HG03342 (cell line): ENCODE measurements around the gene ATG13.
"Not testable (repeated sequence)": the region's sequence is repeated elsewhere in the genome, so short reads cannot be mapped to it uniquely, and the experiment has no call there.

Experiments
- ATAC-seq: cut with Tn5 transposase; IDR thresholded peaks from one replicate; pipeline ENCODE4 v1.9.1; 2021; ENCODE audit warnings: mild to moderate bottlenecking, moderate library complexity; ENCODE audit not compliant: unreplicated experiment

Gene ATG13

GRCh38 chr11:46642627-46643335, 25.4 kb downstream of the ATG13 start:
- no peak for ATAC-seq

- ATAC-seq, result no peak
These were observed 26.2 kb downstream of the ATG13 start for GRCh38 chr11:46643531-46643930.

DNA sequence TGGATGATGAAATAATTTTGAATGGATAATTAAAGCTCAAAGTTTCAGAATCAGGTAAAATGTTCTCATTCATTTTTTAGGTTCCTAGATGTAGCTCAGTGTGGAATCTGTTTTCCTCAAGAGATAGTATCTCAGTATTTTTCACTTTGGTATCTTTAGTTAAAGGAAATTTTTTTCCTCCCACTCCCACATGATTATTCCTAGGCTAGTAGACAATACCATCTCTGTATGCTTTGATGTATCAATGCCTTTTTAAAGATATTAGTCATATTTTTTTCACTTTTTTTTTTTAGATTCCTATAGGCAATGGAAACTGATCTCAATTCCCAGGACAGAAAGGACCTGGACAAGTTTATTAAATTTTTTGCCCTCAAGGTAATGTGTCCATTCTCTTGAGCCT, 26.6 kb downstream of the ATG13 start:
- ATAC-seq, result no peak

DNA sequence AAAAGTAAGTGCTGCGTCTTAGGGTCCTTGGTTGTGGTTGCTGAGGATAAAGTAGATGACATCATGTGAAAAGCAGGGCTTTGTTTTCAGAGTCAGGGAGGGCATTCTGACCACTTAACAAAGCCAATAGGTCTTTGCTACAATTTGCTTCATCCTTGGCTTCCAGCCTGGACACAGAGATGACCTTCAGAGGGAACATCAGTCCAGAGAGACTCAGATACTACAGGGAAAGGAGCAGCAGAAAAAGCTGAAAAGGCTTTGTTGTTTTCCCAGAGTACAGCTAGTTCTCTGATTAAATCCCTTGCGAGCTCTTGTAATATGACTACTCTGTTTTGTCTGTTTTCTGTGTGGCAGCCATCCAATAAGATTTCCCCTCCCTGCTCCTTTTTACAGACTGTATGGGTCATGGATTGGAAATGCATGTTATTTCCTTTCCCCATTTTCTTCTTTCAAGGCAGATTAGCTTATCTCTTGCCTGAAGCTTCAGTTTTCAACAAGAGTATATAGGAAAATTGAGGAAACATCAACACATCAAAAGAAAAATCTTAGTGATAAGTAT, 31.9 kb downstream of the ATG13 start:
- ATAC-seq, result no peak

DNA sequence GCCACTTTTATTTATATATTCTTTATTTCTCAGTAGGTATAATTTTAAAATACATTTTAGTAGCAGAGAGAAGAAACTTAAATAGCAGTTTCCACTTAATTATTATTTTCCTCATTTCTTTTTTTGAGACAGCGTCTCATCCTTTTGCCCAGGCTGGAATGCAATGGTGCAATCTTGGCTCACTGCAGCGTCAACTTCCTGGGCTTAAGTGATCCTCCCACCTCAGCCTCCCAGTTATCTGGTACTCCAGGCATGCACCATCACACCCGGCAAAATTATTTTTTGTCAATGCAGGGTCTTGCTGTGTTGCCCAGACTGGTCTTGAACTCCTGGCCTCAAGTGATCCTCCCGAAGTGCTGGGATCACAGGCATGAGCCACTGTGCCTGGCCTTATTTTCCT, 38.3 kb downstream of the ATG13 start:
- no peak for ATAC-seq

- no peak for ATAC-seq
These were observed 39.8 kb downstream of the ATG13 start for GRCh38 chr11:46657186-46657585.

GRCh38 chr11:46658259-46658658, 40.9 kb downstream of the ATG13 start:
- ATAC-seq, result no peak

GRCh38 chr11:46659908-46660307, 42.6 kb downstream of the ATG13 start:
- no peak for ATAC-seq

DNA sequence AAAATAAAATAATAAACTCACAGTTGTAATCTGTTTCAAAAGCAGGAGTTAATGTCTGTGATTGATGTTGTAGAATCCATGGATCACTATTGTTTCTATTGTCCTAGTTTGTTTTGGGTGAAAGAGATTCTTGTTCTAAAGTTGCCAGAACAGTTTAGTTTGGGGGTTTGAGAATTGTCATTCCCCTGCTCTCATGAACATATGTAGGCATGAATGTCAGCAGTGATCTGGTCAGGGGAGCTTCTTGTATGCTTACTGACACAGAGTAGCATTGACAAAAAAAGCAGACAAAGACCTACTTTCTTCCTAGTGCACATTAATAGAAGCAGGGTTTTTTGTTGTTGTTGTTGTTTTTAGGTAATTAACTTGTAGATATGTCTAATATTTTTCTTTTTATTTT, 44.5 kb downstream of the ATG13 start:
- no peak for ATAC-seq

- no peak for ATAC-seq
These were observed 45.0 kb downstream of the ATG13 start for GRCh38 chr11:46662366-46662765.

DNA sequence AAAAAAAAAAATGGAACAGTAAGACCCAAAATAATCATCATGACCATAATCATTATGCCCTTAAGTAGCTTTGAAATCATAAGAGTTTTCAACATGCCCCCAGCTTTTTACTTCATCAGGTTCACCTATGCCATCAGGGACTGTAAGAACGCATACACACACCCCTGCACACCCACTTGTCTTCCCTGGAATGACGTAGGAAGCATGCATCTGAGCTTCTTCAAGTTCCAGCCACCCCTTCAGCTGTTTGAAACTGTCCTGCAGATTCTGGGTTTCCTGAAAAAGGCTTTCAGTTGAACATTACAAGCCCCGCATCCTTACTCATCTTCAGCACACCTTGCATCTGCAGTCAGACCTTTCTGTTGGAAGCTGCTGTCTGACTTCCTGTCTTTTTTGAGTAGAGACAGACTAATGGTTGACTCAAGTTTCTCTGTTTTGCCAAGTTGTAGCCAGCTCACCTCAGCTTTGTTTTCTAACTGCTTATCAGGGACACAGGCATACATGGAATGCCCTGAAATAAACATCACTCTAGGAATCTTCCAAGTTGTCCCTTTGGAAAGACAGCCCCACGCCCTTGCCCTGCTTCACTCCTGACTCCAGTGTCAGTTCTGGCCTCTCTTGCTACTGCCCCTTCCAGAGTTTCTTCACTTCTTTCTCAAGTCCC, 46.1 kb downstream of the ATG13 start:
- ATAC-seq, result no peak

- ATAC-seq, result no peak
These were observed 47.3 kb downstream of the ATG13 start for GRCh38 chr11:46664612-46665011.

GRCh38 chr11:46665356-46665755, 48.0 kb downstream of the ATG13 start:
- ATAC-seq, result no peak

DNA sequence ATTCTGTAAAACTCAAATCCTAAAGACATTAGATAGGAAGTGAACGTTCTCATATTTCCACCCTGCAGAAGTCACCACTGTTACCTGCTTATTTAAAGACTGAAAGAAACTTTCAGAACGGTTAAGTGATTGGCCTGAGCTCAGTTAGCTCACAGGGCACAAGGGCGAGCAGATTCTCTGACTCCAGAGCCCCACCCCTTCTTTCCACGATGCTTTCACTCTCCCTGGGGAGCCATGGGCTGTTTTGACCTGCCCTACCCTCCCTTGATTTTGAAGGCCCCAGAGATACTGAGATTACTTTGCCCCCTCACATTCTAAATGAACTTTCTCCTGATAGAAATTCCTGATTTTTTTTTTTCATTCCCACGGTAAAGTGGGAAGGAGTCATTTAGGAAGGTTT, 49.2 kb downstream of the ATG13 start:
- no peak for ATAC-seq

DNA sequence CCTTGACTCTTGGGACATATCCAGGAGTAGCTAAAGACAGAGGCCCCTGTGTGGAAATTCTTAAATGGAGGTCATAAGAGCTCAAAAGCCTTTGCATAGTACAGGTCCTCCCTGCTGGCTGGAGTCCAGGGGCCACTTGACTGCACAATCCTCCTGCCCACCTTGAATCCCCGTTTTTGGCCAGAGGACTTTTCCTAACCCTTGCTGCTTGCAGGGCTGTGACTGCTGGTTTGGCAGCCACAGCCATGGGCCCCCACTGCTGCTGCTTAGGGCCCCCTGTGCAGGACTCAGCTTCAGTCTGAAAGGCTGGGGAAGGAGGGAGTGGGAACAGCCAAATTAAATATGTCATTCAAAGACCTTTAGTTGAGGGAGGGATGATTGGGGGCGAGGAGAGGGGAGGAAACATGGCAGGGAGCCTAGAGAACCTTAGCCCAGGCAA, 49.7 kb downstream of the ATG13 start:
- ATAC-seq, result no peak

- no peak for ATAC-seq
These were observed 51.2 kb downstream of the ATG13 start for GRCh38 chr11:46668480-46669085.

DNA sequence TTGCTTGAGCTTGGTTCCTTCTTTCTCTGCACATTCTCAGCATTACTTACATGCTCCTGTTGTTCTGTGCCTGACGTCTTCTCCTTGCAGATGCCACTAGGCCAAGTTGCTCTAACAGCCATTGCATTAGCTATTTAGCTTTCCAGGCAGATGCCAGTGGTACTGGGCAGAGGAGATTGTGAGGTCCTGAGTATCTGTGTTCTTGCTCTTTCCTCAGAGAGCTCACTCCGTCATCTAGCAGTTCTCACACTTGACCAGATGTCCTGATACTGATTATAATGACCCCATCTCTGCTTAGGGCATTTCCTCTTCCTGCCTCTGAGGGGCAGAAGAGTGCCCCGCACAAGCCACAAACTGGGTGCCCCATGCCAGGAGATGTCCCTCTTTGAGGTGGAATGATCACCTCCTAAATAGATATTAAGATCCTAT, 52.4 kb downstream of the ATG13 start:
- ATAC-seq, result no peak

GRCh38 chr11:46670521-46670920, 53.2 kb downstream of the ATG13 start:
- not testable (repeated sequence) for ATAC-seq

- ATAC-seq, result no peak
These were observed 54.6 kb downstream of the ATG13 start for GRCh38 chr11:46671958-46672315.

DNA sequence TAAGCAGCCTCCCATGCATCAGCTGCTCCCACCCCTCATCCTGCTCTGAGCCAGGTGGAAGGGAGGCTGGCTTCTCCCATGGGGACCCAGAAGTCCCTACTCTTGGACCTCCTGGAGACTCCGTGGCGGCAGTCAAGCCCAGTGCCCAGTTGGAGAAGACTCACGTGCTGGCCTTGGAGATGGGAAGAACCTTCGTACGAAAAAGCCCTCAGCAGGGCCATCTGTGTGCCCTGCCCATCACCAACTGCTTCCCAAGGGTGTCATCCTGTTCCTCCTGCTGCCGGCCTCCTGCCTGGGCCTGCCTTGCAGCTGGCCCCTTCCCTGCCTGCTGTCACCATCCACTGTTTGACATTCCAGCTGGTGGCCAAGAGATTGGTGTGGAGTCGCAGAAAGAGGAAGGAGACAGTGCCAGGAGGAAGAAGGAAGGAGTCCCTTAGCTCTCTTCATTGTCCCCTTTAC, 55.1 kb downstream of the ATG13 start:
- no peak for ATAC-seq

- ATAC-seq, result no peak
These were observed 56.5 kb downstream of the ATG13 start for GRCh38 chr11:46673713-46674462.
